Measurements from ENCODE around the gene SLC19A1.
"Not testable (repeated sequence)": the region's sequence is repeated elsewhere in the genome, so short reads cannot be mapped to it uniquely, and the experiment has no call there.

Gene SLC19A1

GRCh38 chr21:45576838-45577737 lies 34.8 kb upstream of the SLC19A1 start:
- no peak for DNase-seq (ENCODE audit: low read depth)

- DNase-seq (ENCODE audit: low read depth) = no peak
These were observed 34.0 kb upstream of the SLC19A1 start for GRCh38 chr21:45575993-45576837.

GRCh38 chr21:45575304-45575992 lies 33.2 kb upstream of the SLC19A1 start:
- no peak for DNase-seq (ENCODE audit: low read depth)

GRCh38 chr21:45574691-45575090 lies 32.5 kb upstream of the SLC19A1 start:
- no peak for DNase-seq (ENCODE audit: low read depth)

GRCh38 chr21:45574081-45574501 lies 31.9 kb upstream of the SLC19A1 start:
- no peak for DNase-seq (ENCODE audit: low read depth)

GRCh38 chr21:45573452-45574035 lies 31.3 kb upstream of the SLC19A1 start:
- no peak for DNase-seq (ENCODE audit: low read depth)

- no peak for DNase-seq (ENCODE audit: low read depth)
These were observed 30.7 kb upstream of the SLC19A1 start for GRCh38 chr21:45572783-45573451.

GRCh38 chr21:45572231-45572630 lies 30.0 kb upstream of the SLC19A1 start:
- no peak for DNase-seq (ENCODE audit: low read depth)

- DNase-seq (ENCODE audit: low read depth) = no peak
These were observed 29.4 kb upstream of the SLC19A1 start for GRCh38 chr21:45571641-45572040.

GRCh38 chr21:45570826-45571601 lies 28.8 kb upstream of the SLC19A1 start:
- DNase-seq (ENCODE audit: low read depth) = no peak

GRCh38 chr21:45570071-45570470 lies 27.8 kb upstream of the SLC19A1 start:
- DNase-seq (ENCODE audit: low read depth) = no peak

- DNase-seq (ENCODE audit: low read depth) = no peak
These were observed 26.1 kb upstream of the SLC19A1 start for GRCh38 chr21:45568383-45568782.

- not testable (repeated sequence) for DNase-seq (ENCODE audit: low read depth)
These were observed 21.9 kb upstream of the SLC19A1 start for GRCh38 chr21:45564137-45564536.

- no peak for DNase-seq (ENCODE audit: low read depth)
These were observed 20.7 kb upstream of the SLC19A1 start for GRCh38 chr21:45562965-45563364.

- DNase-seq (ENCODE audit: low read depth) = no peak
These were observed 20.2 kb upstream of the SLC19A1 start for GRCh38 chr21:45562402-45562801.

- DNase-seq (ENCODE audit: low read depth) = not testable (repeated sequence)
These were observed 19.0 kb upstream of the SLC19A1 start for GRCh38 chr21:45561241-45561640.

- no peak for DNase-seq (ENCODE audit: low read depth)
These were observed 18.1 kb upstream of the SLC19A1 start for GRCh38 chr21:45560106-45561021.

- no peak for DNase-seq (ENCODE audit: low read depth)
These were observed 17.2 kb upstream of the SLC19A1 start for GRCh38 chr21:45559216-45560105.
